ENCODE results near the gene NPAS1. TPM values are rescaled to one million over a fixed set of nuclear protein-coding genes. Genes with fewer than 3 reads are reported as not detected.

NPAS1 gene
- polyA plus RNA-seq: 0.42 to 0.81 TPM (median 0.42 TPM) in 3 replicates
- polyA plus RNA-seq (2011; ENCODE audit: low read depth): not detected
- polyA plus RNA-seq (2011; cell fraction: cytosol; rRNA removed): 0.22 and 1.1 TPM in 2 replicates
- 0.34 and 0.44 TPM in 2 replicates for polyA plus RNA-seq (2011; cell fraction: nucleus; rRNA removed)
- polyA plus RNA-seq (2012; ENCODE audit: low replicate concordance): 0.83 and 1.9 TPM in 2 replicates
- polyA minus RNA-seq: 0.53 to 2.2 TPM in 2 of 3 replicates, not detected in the other
- polyA minus RNA-seq (2011; cell fraction: cytosol; rRNA and poly(A)+ RNA removed): 3.3 TPM
- polyA minus RNA-seq (2011; cell fraction: nucleus; rRNA and poly(A)+ RNA removed): 0.95 TPM in 1 of 2 replicates, not detected in the other

GRCh38 chr19:47019431-47020041, at the start of gene NPAS1:
Gene NPAS1, plus strand, starts transcription at chr19:47019837. Its CDS starts 1,211 bp downstream, at chr19:47021048.
- DNase-seq (ENCODE audit: low read depth, low spot score): no peak
- TF ChIP-seq EZH2 (IDR thresholded peaks at IDR 0.05; ENCODE audit: low read length) (peak; percentile 74), CTCF (optimal IDR thresholded peaks at IDR 0.05 in 1 of 3, IDR thresholded peaks at IDR 0.05 in 1 of 3, conservative IDR thresholded peaks at IDR 0.05 in 1 of 3; ENCODE audit: extremely low read depth in 1 of 3, insufficient read depth in 2 of 3, low read length in 3 of 3) (no peak)
- no peak within 1 kb of the TSS for H3K9ac ChIP-seq (ENCODE audit: control insufficient read depth, extremely low read depth, insufficient read depth, low read length)

GRCh38 chr19:46970815-46971214, 48.8 kb upstream of the NPAS1 start:
- Histone ChIP-seq H2AFZ (ENCODE audit: control insufficient read depth, low read length) (no peak overlapping the region), H4K20me1 (ENCODE audit: control insufficient read depth, extremely low read depth, insufficient read depth, low read length) (no peaks in the 10 kb centered on the region), H3K4me1 (ENCODE audit: control insufficient read depth, extremely low read depth, insufficient read depth, low read length) (peaks cover 8% of the 10 kb centered on the region), H3K27ac (ENCODE audit: control insufficient read depth, insufficient read depth, low read length) (no peak overlapping the region), H3K36me3 (ENCODE audit: control insufficient read depth in 2 of 2, extremely low read depth in 1 of 2, insufficient read depth in 2 of 2, low read length in 2 of 2) (peaks cover 4 to 7% of the 10 kb centered on the region in 2 experiments), H3K9me3 (ENCODE audit: control insufficient read depth, low read depth, low read length) (no peaks in the 10 kb centered on the region), H3K4me3 (ENCODE audit: control insufficient read depth in 2 of 3, extremely low read depth in 1 of 3, insufficient read depth in 2 of 3, low read depth in 1 of 3, low read length in 3 of 3) (no peak overlapping the region), H3K9ac (ENCODE audit: control insufficient read depth, extremely low read depth, insufficient read depth, low read length) (no peak overlapping the region), H3K4me2 (ENCODE audit: control insufficient read depth, extremely low read depth, insufficient read depth, low read depth, low read length) (no peak overlapping the region), H3K27me3 (ENCODE audit: control insufficient read depth, extremely low read depth, insufficient read depth, low read length) (no peaks in the 10 kb centered on the region), H3K79me2 (ENCODE audit: control insufficient read depth, insufficient read depth, low read length) (peaks cover 4% of the 10 kb centered on the region), H3K9me1 (ENCODE audit: control insufficient read depth, extremely low read depth, insufficient read depth, low read length) (peaks cover 6% of the 10 kb centered on the region)
- dilution Hi-C loops (cut with MboI; ENCODE audit: extremely low pct_ligation_motif_present, low sequenced_read_pairs): no loop called here
- TF ChIP-seq CTCF (optimal IDR thresholded peaks at IDR 0.05 in 1 of 3, IDR thresholded peaks at IDR 0.05 in 1 of 3, conservative IDR thresholded peaks at IDR 0.05 in 1 of 3; ENCODE audit: extremely low read depth in 1 of 3, insufficient read depth in 2 of 3, low read length in 3 of 3): no peak
- no peak for TF ChIP-seq EZH2 (IDR thresholded peaks at IDR 0.05; ENCODE audit: low read length)
- no peak for DNase-seq (ENCODE audit: low read depth, low spot score)
- FAIRE-seq: no peak

More at GRCh38 chr19:47019431-47020041, at the start of gene NPAS1:
- H3K79me2 ChIP-seq (ENCODE audit: control insufficient read depth, insufficient read depth, low read length): no peaks in the 10 kb centered on the region
- FAIRE-seq: no peak
- H3K4me2 ChIP-seq (ENCODE audit: control insufficient read depth, extremely low read depth, insufficient read depth, low read depth, low read length): peak within 1 kb of the TSS; percentile 20
- dilution Hi-C loops (cut with MboI; ENCODE audit: extremely low pct_ligation_motif_present, low sequenced_read_pairs): no loop called here
- H3K9me1 ChIP-seq (ENCODE audit: control insufficient read depth, extremely low read depth, insufficient read depth, low read length): no peaks in the 10 kb centered on the region
- H3K9me3 ChIP-seq (ENCODE audit: control insufficient read depth, low read depth, low read length): no peaks in the 10 kb centered on the region
- peaks cover 58% of the 10 kb centered on the region for H3K27me3 ChIP-seq (ENCODE audit: control insufficient read depth, extremely low read depth, insufficient read depth, low read length)
- H3K4me1 ChIP-seq (ENCODE audit: control insufficient read depth, extremely low read depth, insufficient read depth, low read length): peaks cover 2% of the 10 kb centered on the region
- H3K4me3 ChIP-seq (ENCODE audit: control insufficient read depth in 2 of 3, extremely low read depth in 1 of 3, insufficient read depth in 2 of 3, low read depth in 1 of 3, low read length in 3 of 3): peak within 1 kb of the TSS in 1 of 3 experiments; percentile 8
- H4K20me1 ChIP-seq (ENCODE audit: control insufficient read depth, extremely low read depth, insufficient read depth, low read length): no peaks in the 10 kb centered on the region
- no peak within 1 kb of the TSS for H2AFZ ChIP-seq (ENCODE audit: control insufficient read depth, low read length)
- H3K27ac ChIP-seq (ENCODE audit: control insufficient read depth, insufficient read depth, low read length): no peak within 1 kb of the TSS
- H3K36me3 ChIP-seq (ENCODE audit: control insufficient read depth in 2 of 2, extremely low read depth in 1 of 2, insufficient read depth in 2 of 2, low read length in 2 of 2): no peaks in the 10 kb centered on the region
